WTC11 (cell line): Measurements from ENCODE around the gene TSEN54.

Experiments used
- CTCF ChIP-seq: fragments of 200-600 bp; IDR thresholded peaks from 2 replicates; pipeline ENCODE4 v1.8.0; 2022; ENCODE audit warnings: antibody characterized with exemption
- E2F1 ChIP-seq: sonication (generic); formaldehyde crosslinking; IDR thresholded peaks from 2 replicates; pipeline ENCODE4 v1.8.0; 2022; ENCODE audit warnings: mild to moderate bottlenecking, missing genetic modification reagents
- ELF4 ChIP-seq: sonication (generic); formaldehyde crosslinking; IDR thresholded peaks from 2 replicates; pipeline ENCODE4 v1.8.1; 2022; ENCODE audit warnings: low read depth, mild to moderate bottlenecking, moderate library complexity, missing genetic modification reagents
- SP1 ChIP-seq: sonication (generic); formaldehyde crosslinking; conservative IDR thresholded peaks from 2 replicates; pipeline ENCODE4 v1.8.1; 2022; ENCODE audit warnings: missing genetic modification reagents

GRCh38 chr17:75490953-75491649 is 25.2 kb upstream of the TSEN54 start:
- TF ChIP-seq E2F1, result no peak
- no peak for TF ChIP-seq ELF4 (CRISPR knock-in tag)
- no peak for TF ChIP-seq CTCF
- TF ChIP-seq SP1 (CRISPR knock-in tag), result no peak
